ENCODE measurements around the gene MGRN1. TPM values are rescaled to one million over a fixed set of nuclear protein-coding genes. Genes with fewer than 3 reads are reported as not detected.

The MGRN1 gene
- total and polyA plus RNA-seq, 2 donors (not counting 3 experiments of a cell fraction or from before 2014, with no cell fraction given), result 15.6 to 73.0 TPM

GRCh38 chr16:4696172-4696904 lies 71.7 kb downstream of the MGRN1 start:
- Histone ChIP-seq H2AFZ (ENCODE audit: low read depth, low read length) (no peak overlapping the region), H3K27ac (ENCODE audit: insufficient read depth, low read depth, low read length) (no peak overlapping the region), H3K9me1 (replicated peaks; ENCODE audit: control insufficient read depth, extremely low read depth, insufficient read depth, low read length) (no peaks in the 10 kb centered on the region), H3K79me2 (ENCODE audit: control insufficient read depth, insufficient read depth, low read length) (no peaks in the 10 kb centered on the region), H3K27me3 (ENCODE audit: control insufficient read depth in 2 of 2, insufficient read depth in 2 of 2, low read length in 2 of 2) (no peaks in the 10 kb centered on the region), H3K4me2 (ENCODE audit: insufficient read depth, low read length) (no peak overlapping the region), H4K20me1 (replicated peaks; ENCODE audit: control insufficient read depth, extremely low read depth, insufficient read depth, low read length) (no peaks in the 10 kb centered on the region), H3K4me3 (replicated peaks in 1 of 3; ENCODE audit: insufficient read depth in 1 of 3, low read depth in 1 of 3, low read length in 3 of 3) (no peak overlapping the region), H3K4me1 (ENCODE audit: control insufficient read depth, extremely low read depth, insufficient read depth, low read length) (peaks cover 4% of the 10 kb centered on the region), H3K36me3 (ENCODE audit: control insufficient read depth in 2 of 2, extremely low read depth in 1 of 2, insufficient read depth in 2 of 2, low read length in 2 of 2) (peaks cover 3 to 32% of the 10 kb centered on the region in 2 experiments), H3K9me3 (replicated peaks; ENCODE audit: control insufficient read depth, insufficient read depth, low read length) (no peaks in the 10 kb centered on the region), H3K9ac (replicated peaks; ENCODE audit: extremely low read depth, insufficient read depth, low read length) (no peak overlapping the region)
- ChIA-PET CTCF (interaction anchor here (0.6 to 1.4 kb wide), 3 partner anchors 10 to 259 kb away, joined by 3 read pairs; partner anchors contain the start of gene MGRN1), POLR2A (no interaction called here)
- no TSS peak for BruUV-seq (replicated peaks)
- FAIRE-seq, result no peak
- intact Hi-C loops (cut with micrococcal nuclease) (no loop called here), dilution Hi-C loops (cut with MboI; ENCODE audit: extremely low pct_ligation_motif_present, low sequenced_read_pairs) (no loop called here)
- TF ChIP-seq POLR2A (IDR thresholded peaks at IDR 0.05; ENCODE audit: low read depth, low read length), result peak; percentile 12
- TF ChIP-seq MAX (IDR thresholded peaks at IDR 0.05; ENCODE audit: insufficient read depth, insufficient read length), result no peak
- no peak for DNase-seq (ENCODE audit: low read depth, low spot score)

- TF ChIP-seq FOS (IDR thresholded peaks at IDR 0.05; ENCODE audit: borderline replicate concordance, insufficient read depth, low read length) (no peak), EZH2 (IDR thresholded peaks at IDR 0.05; ENCODE audit: borderline replicate concordance, low read depth, low read length, severe bottlenecking) (no peak), JUN (IDR thresholded peaks at IDR 0.05; ENCODE audit: borderline replicate concordance, insufficient read depth, insufficient read length, low read depth) (no peak)
- Histone ChIP-seq H3K27ac (ENCODE audit: insufficient read depth, low read depth, low read length) (no peak overlapping the region), H4K20me1 (replicated peaks; ENCODE audit: control insufficient read depth, extremely low read depth, insufficient read depth, low read length) (no peaks in the 10 kb centered on the region), H3K4me2 (ENCODE audit: insufficient read depth, low read length) (no peak overlapping the region), H3K36me3 (ENCODE audit: control insufficient read depth in 2 of 2, extremely low read depth in 1 of 2, insufficient read depth in 2 of 2, low read length in 2 of 2) (peaks cover 3 to 38% of the 10 kb centered on the region in 2 experiments), H3K79me2 (ENCODE audit: control insufficient read depth, insufficient read depth, low read length) (no peaks in the 10 kb centered on the region), H3K27me3 (ENCODE audit: control insufficient read depth in 2 of 2, insufficient read depth in 2 of 2, low read length in 2 of 2) (no peaks in the 10 kb centered on the region), H3K4me3 (replicated peaks in 1 of 3; ENCODE audit: insufficient read depth in 1 of 3, low read depth in 1 of 3, low read length in 3 of 3) (no peak overlapping the region), H2AFZ (ENCODE audit: low read depth, low read length) (no peak overlapping the region), H3K9me1 (replicated peaks; ENCODE audit: control insufficient read depth, extremely low read depth, insufficient read depth, low read length) (no peaks in the 10 kb centered on the region), H3K9me3 (replicated peaks; ENCODE audit: control insufficient read depth, insufficient read depth, low read length) (no peaks in the 10 kb centered on the region), H3K4me1 (ENCODE audit: control insufficient read depth, extremely low read depth, insufficient read depth, low read length) (peaks cover 4% of the 10 kb centered on the region), H3K9ac (replicated peaks; ENCODE audit: extremely low read depth, insufficient read depth, low read length) (no peak overlapping the region)
- DNase-seq (ENCODE audit: low read depth, low spot score), result no peak
- intact Hi-C loops (cut with micrococcal nuclease) (no loop called here), dilution Hi-C loops (cut with MboI; ENCODE audit: extremely low pct_ligation_motif_present, low sequenced_read_pairs) (no loop called here)
- FAIRE-seq, result no peak
- ChIA-PET CTCF (interaction anchor here (0.5 to 1.4 kb wide), 2 partner anchors 11 to 167 kb away, joined by 3 read pairs; no protein-coding TSS in a partner anchor), POLR2A (no interaction called here)
- BruUV-seq (replicated peaks), result no TSS peak
These were observed 72.5 kb downstream of the MGRN1 start for GRCh38 chr16:4696905-4697847.

All from endothelial cell of umbilical vein (primary cell).